ENCODE measurements around the gene DGAT2L6. TPM values are rescaled to one million over a fixed set of nuclear protein-coding genes. Genes with fewer than 3 reads are reported as not detected.
A peak's percentile ranks its signal among the peaks of the same experiment; 100 is the strongest.
"Not testable (repeated sequence)": the region's sequence is repeated elsewhere in the genome, so short reads cannot be mapped to it uniquely, and the experiment has no call there.

The DGAT2L6 gene
- total RNA-seq, 2 experiments from 2014 or later = not detected

DNA sequence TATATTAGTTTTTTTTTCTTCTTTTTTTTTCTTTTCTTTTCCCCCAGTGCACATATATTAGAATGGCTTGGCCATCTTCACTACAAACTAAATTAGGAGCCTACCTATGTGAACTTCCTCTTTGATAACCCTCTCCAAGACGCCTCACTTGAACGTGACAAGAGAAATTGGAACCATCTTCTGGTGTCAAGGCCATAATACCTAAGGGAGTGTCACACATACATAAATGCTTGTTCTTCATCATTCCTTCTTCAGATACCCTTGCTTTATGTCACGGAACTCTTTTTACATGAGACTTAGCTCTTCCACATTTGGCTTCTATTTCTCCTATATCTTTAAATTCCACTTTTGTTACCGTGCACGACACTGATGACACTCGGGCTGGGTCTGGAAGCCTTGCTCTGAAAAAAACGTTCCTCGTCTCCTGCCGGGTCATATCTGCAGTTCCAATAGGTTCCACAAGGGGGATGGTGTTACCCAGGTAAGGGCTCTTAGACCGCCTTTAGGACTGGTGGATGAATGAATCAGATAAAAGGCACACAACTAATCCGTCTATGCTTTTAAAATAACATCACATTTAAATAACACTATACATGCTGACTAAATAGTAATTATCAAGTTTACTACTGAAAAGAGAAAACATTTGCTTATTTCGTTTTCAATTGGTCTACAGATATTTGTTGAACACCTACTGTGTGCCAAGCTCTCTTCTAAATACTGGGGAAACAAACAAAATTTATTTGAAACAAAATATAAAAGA, 19.9 kb downstream of the DGAT2L6 start:
- CTCF ChIA-PET (ENCODE audit: unreplicated experiment) = interaction anchor here (0.6 kb wide), 1 partner anchor 207 kb away, joined by 5 read pairs; no protein-coding TSS in a partner anchor

DNA sequence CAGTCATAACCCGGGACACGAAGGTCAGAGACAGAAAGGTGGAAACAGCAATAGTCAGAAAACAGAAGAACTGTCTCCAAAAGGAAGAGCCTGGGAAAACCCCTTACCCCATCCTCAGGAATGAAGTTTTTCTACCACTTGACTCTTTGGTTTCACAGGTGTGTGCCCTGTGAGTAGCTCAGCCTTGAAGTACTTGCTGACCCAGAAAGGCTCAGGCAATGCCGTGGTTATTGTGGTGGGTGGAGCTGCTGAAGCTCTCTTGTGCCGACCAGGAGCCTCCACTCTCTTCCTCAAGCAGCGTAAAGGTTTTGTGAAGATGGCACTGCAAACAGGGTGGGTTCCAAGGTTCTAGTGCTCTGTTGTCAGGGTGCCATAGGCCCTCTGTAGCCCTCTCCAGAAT, 24.4 kb downstream of the DGAT2L6 start:
- POLR2A ChIA-PET = no interaction called here
- no TSS peak for BruUV-seq (replicated peaks)
- Histone ChIP-seq H3K36me3 (ENCODE audit: insufficient read depth, low read length) (no peaks in the 10 kb centered on the region), H3K4me1 (ENCODE audit: insufficient read depth, low read length, poor library complexity, severe bottlenecking) (no peaks in the 10 kb centered on the region), H4K20me1 (ENCODE audit: insufficient read depth, low read length) (no peaks in the 10 kb centered on the region), H3K27ac (ENCODE audit: low read depth, low read length, poor library complexity, severe bottlenecking) (no peak overlapping the region), H3K9me2 (ENCODE audit: insufficient read depth, low read length) (no peaks in the 10 kb centered on the region), H2AFZ (ENCODE audit: low read length) (no peak overlapping the region), H3K9me3 (ENCODE audit: low read length) (no peaks in the 10 kb centered on the region), H3K4me3 (ENCODE audit: low read depth, low read length, poor library complexity, severe bottlenecking) (no peak overlapping the region), H3K4me2 (ENCODE audit: low read length) (no peak overlapping the region), H3K79me2 (ENCODE audit: insufficient read depth, low read depth, low read length) (no peaks in the 10 kb centered on the region)
- TF ChIP-seq EZH2phosphoT487 (IDR thresholded peaks at IDR 0.05; ENCODE audit: borderline replicate concordance, low read depth, low read length) = no peak
- TF ChIP-seq, protein P1, sequence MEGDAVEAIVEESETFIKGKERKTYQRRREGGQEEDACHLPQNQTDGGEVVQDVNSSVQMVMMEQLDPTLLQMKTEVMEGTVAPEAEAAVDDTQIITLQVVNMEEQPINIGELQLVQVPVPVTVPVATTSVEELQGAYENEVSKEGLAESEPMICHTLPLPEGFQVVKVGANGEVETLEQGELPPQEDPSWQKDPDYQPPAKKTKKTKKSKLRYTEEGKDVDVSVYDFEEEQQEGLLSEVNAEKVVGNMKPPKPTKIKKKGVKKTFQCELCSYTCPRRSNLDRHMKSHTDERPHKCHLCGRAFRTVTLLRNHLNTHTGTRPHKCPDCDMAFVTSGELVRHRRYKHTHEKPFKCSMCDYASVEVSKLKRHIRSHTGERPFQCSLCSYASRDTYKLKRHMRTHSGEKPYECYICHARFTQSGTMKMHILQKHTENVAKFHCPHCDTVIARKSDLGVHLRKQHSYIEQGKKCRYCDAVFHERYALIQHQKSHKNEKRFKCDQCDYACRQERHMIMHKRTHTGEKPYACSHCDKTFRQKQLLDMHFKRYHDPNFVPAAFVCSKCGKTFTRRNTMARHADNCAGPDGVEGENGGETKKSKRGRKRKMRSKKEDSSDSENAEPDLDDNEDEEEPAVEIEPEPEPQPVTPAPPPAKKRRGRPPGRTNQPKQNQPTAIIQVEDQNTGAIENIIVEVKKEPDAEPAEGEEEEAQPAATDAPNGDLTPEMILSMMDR (conservative IDR thresholded peaks at IDR 0.05; ENCODE audit: low read length) = no peak
- CTCF ChIA-PET (ENCODE audit: unreplicated experiment) = no interaction called here
- DNase-seq (ENCODE audit: low spot score) = no peak
- intact Hi-C loops (cut with micrococcal nuclease; ENCODE audit: unreplicated experiment) = no loop called here

More for the DNA sequence above, 19.9 kb downstream of the DGAT2L6 start:
- 0 out of 2 replicates have a peak overlapping the region, but pooled peaks have one; percentile 30 for H3K4me2 ChIP-seq (ENCODE audit: low read length)
- POLR2A ChIA-PET = interaction anchor here (0.7 kb wide), 2 partner anchors 116 to 1096 kb away, joined by 3 to 5 read pairs; no protein-coding TSS in a partner anchor
- intact Hi-C loops (cut with micrococcal nuclease; ENCODE audit: unreplicated experiment) = loop anchor here (5.0 kb wide), 1 partner anchor 235 kb away; no protein-coding TSS in a partner anchor
- TF ChIP-seq, protein P1 (conservative IDR thresholded peaks at IDR 0.05; ENCODE audit: low read length) = peak; percentile 75
- TF ChIP-seq EZH2phosphoT487 (IDR thresholded peaks at IDR 0.05; ENCODE audit: borderline replicate concordance, low read depth, low read length) = no peak
- H4K20me1 ChIP-seq (ENCODE audit: insufficient read depth, low read length) = no peaks in the 10 kb centered on the region
- H3K4me1 ChIP-seq (ENCODE audit: insufficient read depth, low read length, poor library complexity, severe bottlenecking) = no peaks in the 10 kb centered on the region
- DNase-seq (ENCODE audit: low spot score) = peak; percentile 63
- H3K4me3 ChIP-seq (ENCODE audit: low read depth, low read length, poor library complexity, severe bottlenecking) = no peak overlapping the region
- no peaks in the 10 kb centered on the region for H3K79me2 ChIP-seq (ENCODE audit: insufficient read depth, low read depth, low read length)
- peak overlapping the region; percentile 27; the same call in 1 of the 2 replicates for H2AFZ ChIP-seq (ENCODE audit: low read length)
- no peaks in the 10 kb centered on the region for H3K9me3 ChIP-seq (ENCODE audit: low read length)
- no TSS peak for BruUV-seq (replicated peaks)
- H3K9me2 ChIP-seq (ENCODE audit: insufficient read depth, low read length) = no peaks in the 10 kb centered on the region
- no peak overlapping the region for H3K27ac ChIP-seq (ENCODE audit: low read depth, low read length, poor library complexity, severe bottlenecking)
- no peaks in the 10 kb centered on the region for H3K36me3 ChIP-seq (ENCODE audit: insufficient read depth, low read length)

DNA sequence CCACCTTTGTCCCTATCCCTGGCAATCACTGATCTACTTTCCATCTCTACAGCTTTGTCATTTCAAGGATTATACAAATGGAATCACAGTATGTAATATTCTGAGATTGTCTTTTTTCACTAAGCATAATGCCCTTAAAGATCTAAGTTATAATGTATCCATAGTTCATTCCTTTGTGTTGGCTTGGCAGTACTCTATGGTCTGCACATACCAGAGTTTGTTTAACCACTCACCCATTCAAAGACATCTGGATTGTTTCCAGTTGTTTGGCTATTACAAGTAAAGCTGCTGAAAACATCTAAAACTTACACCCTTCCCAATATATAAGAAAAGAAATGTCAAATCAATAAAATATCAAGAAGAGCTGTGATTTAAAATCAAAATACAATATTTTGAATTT, 31.2 kb downstream of the DGAT2L6 start:
- no peaks in the 10 kb centered on the region for H4K20me1 ChIP-seq (ENCODE audit: insufficient read depth, low read length)
- no peak for TF ChIP-seq EZH2phosphoT487 (IDR thresholded peaks at IDR 0.05; ENCODE audit: borderline replicate concordance, low read depth, low read length)
- TF ChIP-seq, protein P1 (conservative IDR thresholded peaks at IDR 0.05; ENCODE audit: low read length) = no peak
- intact Hi-C loops (cut with micrococcal nuclease; ENCODE audit: unreplicated experiment) = no loop called here
- H3K9me2 ChIP-seq (ENCODE audit: insufficient read depth, low read length) = no peaks in the 10 kb centered on the region
- ChIA-PET CTCF (ENCODE audit: unreplicated experiment) (no interaction called here), POLR2A (no interaction called here)
- H3K36me3 ChIP-seq (ENCODE audit: insufficient read depth, low read length) = no peaks in the 10 kb centered on the region
- DNase-seq (ENCODE audit: low spot score) = no peak
- no peaks in the 10 kb centered on the region for H3K4me1 ChIP-seq (ENCODE audit: insufficient read depth, low read length, poor library complexity, severe bottlenecking)
- H2AFZ ChIP-seq (ENCODE audit: low read length) = no peak overlapping the region
- no peaks in the 10 kb centered on the region for H3K79me2 ChIP-seq (ENCODE audit: insufficient read depth, low read depth, low read length)
- no peak overlapping the region for H3K27ac ChIP-seq (ENCODE audit: low read depth, low read length, poor library complexity, severe bottlenecking)
- no peak overlapping the region for H3K4me3 ChIP-seq (ENCODE audit: low read depth, low read length, poor library complexity, severe bottlenecking)
- H3K4me2 ChIP-seq (ENCODE audit: low read length) = no peak overlapping the region
- BruUV-seq (replicated peaks) = no TSS peak
- no peaks in the 10 kb centered on the region for H3K9me3 ChIP-seq (ENCODE audit: low read length)

DNA sequence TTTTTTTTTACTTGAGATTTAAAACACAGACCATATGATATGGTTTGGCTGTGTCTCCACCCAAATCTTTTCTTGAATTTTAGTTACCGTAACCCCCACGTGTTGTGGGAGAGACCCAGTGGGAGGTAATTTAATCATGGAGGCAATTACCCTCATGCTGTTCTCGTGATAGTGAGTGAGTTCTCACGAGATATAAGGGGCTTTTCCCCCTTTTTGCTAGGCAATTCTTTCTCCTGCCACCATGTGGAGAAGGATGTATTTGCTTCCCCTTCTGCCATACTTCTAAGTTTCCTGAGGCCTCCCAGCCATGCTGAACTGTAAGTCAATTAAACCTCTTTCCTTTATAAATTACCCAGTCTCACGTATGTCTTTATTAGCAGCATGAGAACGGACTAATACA, 32.3 kb downstream of the DGAT2L6 start:
- H3K9me2 ChIP-seq (ENCODE audit: insufficient read depth, low read length); CTCF ChIA-PET (ENCODE audit: unreplicated experiment): not testable (repeated sequence)

More for the DNA sequence above, 32.3 kb downstream of the DGAT2L6 start:
- BruUV-seq (replicated peaks); H3K4me2 ChIP-seq (ENCODE audit: low read length); H4K20me1 ChIP-seq (ENCODE audit: insufficient read depth, low read length); H3K79me2 ChIP-seq (ENCODE audit: insufficient read depth, low read depth, low read length); H3K4me3 ChIP-seq (ENCODE audit: low read depth, low read length, poor library complexity, severe bottlenecking); H3K36me3 ChIP-seq (ENCODE audit: insufficient read depth, low read length); H3K4me1 ChIP-seq (ENCODE audit: insufficient read depth, low read length, poor library complexity, severe bottlenecking); H2AFZ ChIP-seq (ENCODE audit: low read length); H3K27ac ChIP-seq (ENCODE audit: low read depth, low read length, poor library complexity, severe bottlenecking); intact Hi-C loops (cut with micrococcal nuclease; ENCODE audit: unreplicated experiment); H3K9me3 ChIP-seq (ENCODE audit: low read length); DNase-seq (ENCODE audit: low spot score); POLR2A ChIA-PET: not testable (repeated sequence)
